Endodermal cell (in vitro differentiated cells): Measurements from ENCODE around the gene FANCM. TPM values are rescaled to one million over a fixed set of nuclear protein-coding genes. Genes with fewer than 3 reads are reported as not detected.

Experiments used
- DNase-seq: peaks from one replicate; pipeline ENCODE4 v3.0.0-alpha.2; 2017
- H3K27ac ChIP-seq: 2 replicates; pipeline ENCODE4 v1.5.1; 2013; ENCODE audit warnings: mild to moderate bottlenecking, low read depth, low read length, moderate library complexity
- H3K27me3 ChIP-seq: 2 replicates; pipeline ENCODE4 v1.6.1; 2013; ENCODE audit warnings: mild to moderate bottlenecking, low read length, moderate library complexity; ENCODE audit not compliant: insufficient read depth, control insufficient read depth, poor library complexity, severe bottlenecking
- H3K36me3 ChIP-seq: 2 replicates; pipeline ENCODE4 v1.7.0; 2013; ENCODE audit warnings: mild to moderate bottlenecking, low read length, moderate library complexity; ENCODE audit not compliant: control insufficient read depth, insufficient read depth
- H3K4me1 ChIP-seq: one replicate; pipeline ENCODE4 v1.7.0; 2013; ENCODE audit warnings: low read length; ENCODE audit not compliant: control insufficient read depth, insufficient read depth
- H3K4me3 ChIP-seq: 2 replicates; pipeline ENCODE4 v1.5.1; 2013; ENCODE audit warnings: mild to moderate bottlenecking, low read length, moderate library complexity
- H3K9ac ChIP-seq: 2 replicates; pipeline ENCODE4 v1.6.1; 2013; ENCODE audit warnings: mild to moderate bottlenecking, low read length, moderate library complexity; ENCODE audit not compliant: poor library complexity, severe bottlenecking; ENCODE audit errors: extremely low read depth
- H3K9me3 ChIP-seq: 2 replicates; pipeline ENCODE4 v1.6.1; 2013; ENCODE audit warnings: mild to moderate bottlenecking, low read length, moderate library complexity; ENCODE audit not compliant: control insufficient read depth
- H3K27ac Mint-ChIP-seq: 2 replicates; pipeline ENCODE4 v1.8.0; 2020; ENCODE audit warnings: mixed read lengths
- H3K27me3 Mint-ChIP-seq: 2 replicates; pipeline ENCODE4 v1.8.0; 2021; ENCODE audit warnings: mild to moderate bottlenecking, mixed read lengths; ENCODE audit not compliant: insufficient read depth
- H3K36me3 Mint-ChIP-seq: 2 replicates; pipeline ENCODE4 v1.8.0; 2020; ENCODE audit warnings: low read depth, mixed read lengths
- H3K4me1 Mint-ChIP-seq: 2 replicates; pipeline ENCODE4 v1.8.0; 2020; ENCODE audit warnings: mixed read lengths
- H3K4me3 Mint-ChIP-seq: 2 replicates; pipeline ENCODE4 v1.8.0; 2020; ENCODE audit warnings: mild to moderate bottlenecking, moderate library complexity, mixed read lengths
- H3K9me3 Mint-ChIP-seq: 2 replicates; pipeline ENCODE4 v1.8.0; 2020; ENCODE audit warnings: mild to moderate bottlenecking, mixed read lengths
- CTCF ChIP-seq: fragments of 200-600 bp; sonication (generic); conservative IDR thresholded peaks from 2 replicates; pipeline ENCODE4 v1.5.0; 2021; ENCODE audit warnings: antibody characterized with exemption, mild to moderate bottlenecking
- WGBS, 2 experiments: methylation state at CpG; one replicate each; pipeline versions ENCODE4 v1.1.5 to v1.1.7; 2013; ENCODE audit warnings: missing lambda C conversion rate in 2 of 2, mixed read lengths in 1 of 2; ENCODE audit not compliant: insufficient coverage in 1 of 2, insufficient read length in 1 of 2; 5-methylcytosine and 5-hydroxymethylcytosine counted together
- total RNA-seq, 2 donors: library from RNA; stranded (reverse); fragmentation: NEBNext Ultra II Directional in 1 of 2; extraction: Animal tissue kit (Norgen Biotek cat#: 25700) in 1 of 2; gene quantifications; 2 replicates in 1 of 2; 3 replicates in 1 of 2; pipeline ENCODE4 v1.2.1, GENCODE V29; 2021

Gene FANCM
- total RNA-seq, 2 donors from 2014 or later: 13.1 to 15.8 TPM

GRCh38 chr14:45199230-45199629, 63.5 kb downstream of the FANCM start:
- 75 to 100% methylated on average over 1 of the region's 1 CpG for WGBS, 2 experiments
- no peak for DNase-seq
- Histone ChIP-seq H3K36me3 (peaks cover 32% of the 10 kb centered on the region), H3K9ac (no peak overlapping the region), H3K4me1 (no peaks in the 10 kb centered on the region), H3K27me3 (no peaks in the 10 kb centered on the region), H3K27ac (no peak overlapping the region), H3K4me3 (no peak overlapping the region), H3K9me3 (no peaks in the 10 kb centered on the region)
- TF ChIP-seq CTCF: no peak
- peaks cover 19% of the 10 kb centered on the region for H3K36me3 Mint-ChIP-seq
- no peak overlapping the region for H3K27ac Mint-ChIP-seq
- no peaks in the 10 kb centered on the region for H3K9me3 Mint-ChIP-seq
- no peaks in the 10 kb centered on the region for H3K4me1 Mint-ChIP-seq
- no peak overlapping the region for H3K4me3 Mint-ChIP-seq
- no peaks in the 10 kb centered on the region for H3K27me3 Mint-ChIP-seq

GRCh38 chr14:45201905-45202304, 66.2 kb downstream of the FANCM start:
- H3K9ac ChIP-seq: no peak overlapping the region
- TF ChIP-seq CTCF: peak; percentile 71
- Mint-ChIP-seq H3K9me3 (no peaks in the 10 kb centered on the region), H3K27ac (no peak overlapping the region), H3K4me3 (no peak overlapping the region), H3K4me1 (no peaks in the 10 kb centered on the region), H3K27me3 (no peaks in the 10 kb centered on the region), H3K36me3 (peaks cover 26% of the 10 kb centered on the region)
- H3K36me3 ChIP-seq: peaks cover 56% of the 10 kb centered on the region
- H3K4me3 ChIP-seq: no peak overlapping the region
- H3K9me3 ChIP-seq: no peaks in the 10 kb centered on the region
- peak; percentile 63 for DNase-seq
- no peak overlapping the region for H3K27ac ChIP-seq
- no peaks in the 10 kb centered on the region for H3K4me1 ChIP-seq
- 100% methylated on average over 1 of the region's 1 CpG; no CpG with 5 or more reads in 1 of the 2 experiments for WGBS, 2 experiments
- no peaks in the 10 kb centered on the region for H3K27me3 ChIP-seq

GRCh38 chr14:45204241-45204640, 68.5 kb downstream of the FANCM start:
- Histone ChIP-seq H3K4me3 (no peak overlapping the region), H3K27ac (no peak overlapping the region), H3K9me3 (no peaks in the 10 kb centered on the region), H3K27me3 (no peaks in the 10 kb centered on the region), H3K36me3 (peaks cover 68% of the 10 kb centered on the region), H3K9ac (no peak overlapping the region), H3K4me1 (no peaks in the 10 kb centered on the region)
- Mint-ChIP-seq H3K27me3 (no peaks in the 10 kb centered on the region), H3K4me3 (no peak overlapping the region), H3K4me1 (no peaks in the 10 kb centered on the region), H3K27ac (no peak overlapping the region), H3K36me3 (peaks cover 36% of the 10 kb centered on the region), H3K9me3 (no peaks in the 10 kb centered on the region)
- DNase-seq: no peak
- no peak for TF ChIP-seq CTCF
